Ovary (tissue), 1 donor: ENCODE results near the gene NPAS2.

Experiments used
- EP300 ChIP-seq: sonication (generic); formaldehyde crosslinking; IDR thresholded peaks from one replicate; pipeline ENCODE4 v1.6.1; 2017; ENCODE audit warnings: antibody characterized with exemption
- POLR2A ChIP-seq: fragments of 450-650 bp; IDR thresholded peaks from one replicate; pipeline ENCODE4 v1.6.1; 2017; ENCODE audit warnings: antibody characterized with exemption, mild to moderate bottlenecking, moderate library complexity

DNA sequence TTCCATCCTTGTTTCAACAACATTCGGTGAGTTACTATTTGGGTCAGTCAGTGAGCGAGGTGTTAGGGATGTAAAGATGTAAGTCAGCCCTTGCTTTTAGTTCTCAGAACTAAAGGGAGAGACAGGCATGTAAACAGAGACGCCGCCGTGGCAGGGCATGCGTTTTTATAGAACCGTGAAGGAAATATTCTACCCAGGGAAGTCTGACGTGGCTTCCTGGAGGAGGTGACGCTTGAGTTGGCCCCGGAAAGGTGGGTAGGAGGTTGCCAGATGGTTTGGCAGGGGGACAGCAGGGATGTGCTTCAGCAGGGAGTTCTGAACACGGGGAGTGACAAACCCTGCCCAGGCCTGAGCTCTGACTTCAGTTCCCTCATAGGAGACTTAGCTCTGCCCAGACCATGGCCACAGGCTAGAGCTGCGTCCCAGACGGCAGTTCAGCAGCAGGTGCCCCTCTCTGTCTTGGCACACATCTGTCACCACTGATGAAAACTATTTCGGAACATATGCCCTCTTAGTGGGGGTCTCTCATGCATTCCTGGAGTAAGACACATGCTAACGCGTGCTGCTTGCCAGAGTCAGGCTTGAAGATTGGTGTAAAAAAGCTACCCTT, 158.7 kb downstream of the NPAS2 start:
- TF ChIP-seq EP300 (no peak), POLR2A (no peak)
